ENCODE measurements around the gene FRMD4A. TPM values are rescaled to one million over a fixed set of nuclear protein-coding genes. Genes with fewer than 3 reads are reported as not detected.

The FRMD4A gene
- total and polyA plus RNA-seq, 2 experiments from 2014 or later: 5.4 to 10.3 TPM

DNA sequence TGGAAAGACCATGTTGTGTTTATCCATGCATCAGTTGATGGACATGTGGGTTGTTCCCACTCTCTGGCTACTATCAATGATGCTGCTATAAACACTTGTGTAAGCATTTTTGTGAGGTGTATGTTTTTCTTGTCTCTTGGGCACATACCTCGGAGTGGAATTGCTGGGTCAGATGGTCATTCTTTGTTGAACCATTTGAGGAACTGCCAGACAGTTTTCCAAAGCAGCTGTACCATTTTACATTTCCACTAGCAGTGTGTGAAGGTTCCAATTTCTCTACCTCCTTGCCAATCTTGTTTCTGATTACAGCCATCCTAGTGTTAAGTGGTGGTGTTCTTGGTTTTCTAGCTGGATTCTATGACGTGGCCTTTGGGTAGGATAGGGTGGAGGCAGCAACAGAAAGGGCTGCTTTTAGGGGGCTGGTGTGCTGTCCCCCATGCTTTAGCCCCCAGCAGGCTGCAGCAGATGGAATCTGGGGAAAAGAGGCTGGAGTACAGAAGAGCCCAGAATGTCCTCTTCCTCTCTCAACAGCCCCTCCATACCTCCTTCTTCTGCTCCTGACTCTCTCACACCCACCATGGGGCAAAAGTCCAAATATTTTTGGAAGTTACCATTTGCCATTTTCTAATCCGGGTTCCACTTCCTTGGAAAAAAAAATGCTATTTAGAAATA lies 352.7 kb downstream of the FRMD4A start:
- WGBS (ENCODE audit: low lambda C conversion rate, missing lambda C conversion rate): 88% methylated on average over 3 of the region's 3 CpGs
- no peak overlapping the region for H2AFZ ChIP-seq
- no peak for TF ChIP-seq EZH2 (IDR thresholded peaks at IDR 0.05; ENCODE audit: borderline replicate concordance)
- TF ChIP-seq, protein P1, sequence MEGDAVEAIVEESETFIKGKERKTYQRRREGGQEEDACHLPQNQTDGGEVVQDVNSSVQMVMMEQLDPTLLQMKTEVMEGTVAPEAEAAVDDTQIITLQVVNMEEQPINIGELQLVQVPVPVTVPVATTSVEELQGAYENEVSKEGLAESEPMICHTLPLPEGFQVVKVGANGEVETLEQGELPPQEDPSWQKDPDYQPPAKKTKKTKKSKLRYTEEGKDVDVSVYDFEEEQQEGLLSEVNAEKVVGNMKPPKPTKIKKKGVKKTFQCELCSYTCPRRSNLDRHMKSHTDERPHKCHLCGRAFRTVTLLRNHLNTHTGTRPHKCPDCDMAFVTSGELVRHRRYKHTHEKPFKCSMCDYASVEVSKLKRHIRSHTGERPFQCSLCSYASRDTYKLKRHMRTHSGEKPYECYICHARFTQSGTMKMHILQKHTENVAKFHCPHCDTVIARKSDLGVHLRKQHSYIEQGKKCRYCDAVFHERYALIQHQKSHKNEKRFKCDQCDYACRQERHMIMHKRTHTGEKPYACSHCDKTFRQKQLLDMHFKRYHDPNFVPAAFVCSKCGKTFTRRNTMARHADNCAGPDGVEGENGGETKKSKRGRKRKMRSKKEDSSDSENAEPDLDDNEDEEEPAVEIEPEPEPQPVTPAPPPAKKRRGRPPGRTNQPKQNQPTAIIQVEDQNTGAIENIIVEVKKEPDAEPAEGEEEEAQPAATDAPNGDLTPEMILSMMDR (IDR thresholded peaks at IDR 0.05; ENCODE audit: poor library complexity): no peak
- no peak for TF ChIP-seq EZH2phosphoT487 (IDR thresholded peaks at IDR 0.05; ENCODE audit: low read depth, severe bottlenecking, unreplicated experiment)
- peaks cover 5% of the 10 kb centered on the region for H3K27me3 ChIP-seq
- H3K27ac ChIP-seq: no peak overlapping the region
- H3K36me3 ChIP-seq (replicated peaks; ENCODE audit: insufficient read depth, low read depth): no peaks in the 10 kb centered on the region
- peaks cover 3% of the 10 kb centered on the region for H3K4me1 ChIP-seq (ENCODE audit: insufficient read depth)
- no peaks in the 10 kb centered on the region for H4K20me1 ChIP-seq (ENCODE audit: insufficient read depth, poor library complexity, severe bottlenecking)
- H3K79me2 ChIP-seq: no peaks in the 10 kb centered on the region
- no peak for DNase-seq (ENCODE audit: low spot score)
- no peak overlapping the region for H3K4me2 ChIP-seq
- no peaks in the 10 kb centered on the region for H3K9me2 ChIP-seq (replicated peaks; ENCODE audit: insufficient read depth)
- no peaks in the 10 kb centered on the region for H3K9me3 ChIP-seq (ENCODE audit: low read depth)
- no peak overlapping the region for H3K4me3 ChIP-seq

DNA sequence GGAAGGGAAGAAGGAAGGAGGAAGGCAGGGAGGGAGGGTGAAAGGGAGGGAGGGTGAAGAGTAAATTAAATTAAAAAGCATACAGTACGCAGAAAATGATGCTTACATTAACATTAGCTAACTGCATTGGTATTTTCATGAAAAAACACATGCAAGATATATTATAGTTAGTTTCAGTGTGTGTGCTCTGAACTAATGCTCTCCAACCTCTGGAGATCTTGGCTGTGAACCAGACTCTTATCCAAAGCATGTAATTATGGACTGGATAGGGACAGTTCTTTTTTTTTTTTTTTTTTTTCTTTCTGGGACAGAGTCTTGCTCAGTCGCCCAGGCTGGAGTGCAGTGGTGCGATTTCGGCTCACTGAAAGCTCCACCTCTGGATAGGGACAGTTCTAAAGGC lies 357.0 kb downstream of the FRMD4A start:
- Histone ChIP-seq H3K27ac (no peak overlapping the region), H3K9me3 (ENCODE audit: low read depth) (no peaks in the 10 kb centered on the region), H3K4me3 (no peak overlapping the region), H4K20me1 (ENCODE audit: insufficient read depth, poor library complexity, severe bottlenecking) (no peaks in the 10 kb centered on the region), H2AFZ (no peak overlapping the region), H3K4me1 (ENCODE audit: insufficient read depth) (peaks cover 3% of the 10 kb centered on the region), H3K9me2 (replicated peaks; ENCODE audit: insufficient read depth) (no peaks in the 10 kb centered on the region), H3K36me3 (replicated peaks; ENCODE audit: insufficient read depth, low read depth) (no peaks in the 10 kb centered on the region), H3K4me2 (no peak overlapping the region), H3K79me2 (no peaks in the 10 kb centered on the region), H3K27me3 (peaks cover 5% of the 10 kb centered on the region)
- no peak for DNase-seq (ENCODE audit: low spot score)
- TF ChIP-seq EZH2 (IDR thresholded peaks at IDR 0.05; ENCODE audit: borderline replicate concordance) (no peak), EZH2phosphoT487 (IDR thresholded peaks at IDR 0.05; ENCODE audit: low read depth, severe bottlenecking, unreplicated experiment) (no peak)
- TF ChIP-seq, protein P1 (IDR thresholded peaks at IDR 0.05; ENCODE audit: poor library complexity): no peak
- 76% methylated on average over 4 of the region's 4 CpGs for WGBS (ENCODE audit: low lambda C conversion rate, missing lambda C conversion rate)

DNA sequence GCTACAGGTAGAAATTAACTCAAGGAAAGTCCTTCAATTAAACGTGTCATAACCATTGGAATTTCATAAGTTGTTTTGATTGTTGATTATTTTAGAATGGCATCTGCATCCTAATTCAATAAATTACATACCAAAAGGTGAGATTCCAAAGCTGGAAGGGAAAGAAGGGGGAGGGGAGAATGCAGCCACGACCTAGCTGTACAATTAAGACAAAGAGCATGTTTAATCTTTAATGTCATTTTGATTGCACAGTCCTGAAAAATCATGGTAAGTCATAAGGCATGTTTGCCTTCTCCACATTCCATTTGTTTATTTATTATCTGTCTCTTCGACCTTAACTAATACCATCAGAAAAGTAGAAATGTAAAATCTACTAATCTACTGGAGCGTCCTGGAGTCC lies 358.1 kb downstream of the FRMD4A start:
- Histone ChIP-seq H3K79me2 (no peaks in the 10 kb centered on the region), H3K4me3 (no peak overlapping the region), H3K9me2 (replicated peaks; ENCODE audit: insufficient read depth) (no peaks in the 10 kb centered on the region), H3K27ac (no peak overlapping the region), H2AFZ (no peak overlapping the region), H3K9me3 (ENCODE audit: low read depth) (no peaks in the 10 kb centered on the region), H3K36me3 (replicated peaks; ENCODE audit: insufficient read depth, low read depth) (no peaks in the 10 kb centered on the region), H3K4me1 (ENCODE audit: insufficient read depth) (peaks cover 3% of the 10 kb centered on the region), H4K20me1 (ENCODE audit: insufficient read depth, poor library complexity, severe bottlenecking) (no peaks in the 10 kb centered on the region), H3K27me3 (peaks cover 5% of the 10 kb centered on the region), H3K4me2 (no peak overlapping the region)
- TF ChIP-seq EZH2phosphoT487 (IDR thresholded peaks at IDR 0.05; ENCODE audit: low read depth, severe bottlenecking, unreplicated experiment): no peak
- TF ChIP-seq, protein P1 (IDR thresholded peaks at IDR 0.05; ENCODE audit: poor library complexity): no peak
- no peak for TF ChIP-seq EZH2 (IDR thresholded peaks at IDR 0.05; ENCODE audit: borderline replicate concordance)
- WGBS (ENCODE audit: low lambda C conversion rate, missing lambda C conversion rate): 48% methylated on average over 4 of the region's 4 CpGs
- no peak for DNase-seq (ENCODE audit: low spot score)

All from hepatocyte (in vitro differentiated cells).